SK-N-MC (cell line): ENCODE measurements around the gene TCF3.

Source experiments
- EZH2 ChIP-seq: fragments of 200-600 bp; sonication (generic); IDR thresholded peaks from one replicate; pipeline ENCODE4 v1.6.1; 2017; ENCODE audit warnings: antibody characterized with exemption
- POLR2AphosphoS5 ChIP-seq: IDR thresholded peaks from 2 replicates; pipeline ENCODE4 v1.6.1; 2012; ENCODE audit warnings: mild to moderate bottlenecking, low read depth, low read length, borderline replicate concordance

- TF ChIP-seq POLR2AphosphoS5, result no peak
- TF ChIP-seq EZH2, result no peak
These were observed 31.6 kb upstream of the TCF3 start for GRCh38 chr19:1683869-1684572.
